DND-41 (cell line): ENCODE measurements around the gene TMEFF2.
"Not testable (repeated sequence)": the region's sequence is repeated elsewhere in the genome, so short reads cannot be mapped to it uniquely, and the experiment has no call there.

Source experiments
- ATAC-seq: fragments of 200-7000 bp; cut with Tn5 transposase; 3 replicates; pipeline ENCODE4 v1.9.1; 2021; ENCODE audit warnings: low read depth; ENCODE audit not compliant: insufficient read depth
- DNase-seq: peaks from one replicate; pipeline ENCODE4 v3.0.0-alpha.2; 2020
- H2AFZ ChIP-seq: 2 replicates; pipeline ENCODE4 v1.6.0; 2012; ENCODE audit warnings: low read depth, low read length
- H3K27ac ChIP-seq: 2 replicates; pipeline ENCODE4 v1.5.1; 2012; ENCODE audit warnings: low read length, inconsistent platforms
- H3K27me3 ChIP-seq: fragments of 200-600 bp; sonication (generic); 2 replicates; pipeline ENCODE4 v1.6.0; 2012; ENCODE audit warnings: low read length, mild to moderate bottlenecking, inconsistent platforms; ENCODE audit not compliant: insufficient read depth, poor library complexity
- H3K36me3 ChIP-seq: 2 replicates; pipeline ENCODE4 v1.5.1; 2012; ENCODE audit warnings: low read length, inconsistent platforms; ENCODE audit not compliant: insufficient read depth
- H3K4me1 ChIP-seq: 2 replicates; pipeline ENCODE4 v1.5.1; 2012; ENCODE audit warnings: mild to moderate bottlenecking, low read length; ENCODE audit not compliant: insufficient read depth
- H3K4me2 ChIP-seq: 2 replicates; pipeline ENCODE4 v1.6.0; 2012; ENCODE audit warnings: mild to moderate bottlenecking, moderate library complexity, low read length, inconsistent platforms; ENCODE audit not compliant: insufficient read depth
- H3K4me3 ChIP-seq, 2 experiments: fragments of 200-600 bp in 1 of 2; shearing (Covaris generic) in 1 of 2; 2 replicates each; pipeline ENCODE4 v1.5.1; 2012 to 2016; ENCODE audit warnings: inconsistent platforms in 2 of 2, low read length in 2 of 2, mild to moderate bottlenecking in 2 of 2, low read depth in 1 of 2, moderate library complexity in 1 of 2
- H3K79me2 ChIP-seq: 2 replicates; pipeline ENCODE4 v1.6.0; 2012; ENCODE audit warnings: low read length, inconsistent platforms; ENCODE audit not compliant: insufficient read depth
- H3K9ac ChIP-seq: 2 replicates; pipeline ENCODE4 v1.6.0; 2012; ENCODE audit warnings: low read depth, mild to moderate bottlenecking, inconsistent platforms, low read length, moderate library complexity
- H3K9me3 ChIP-seq: 2 replicates; pipeline ENCODE4 v1.5.1; 2012; ENCODE audit warnings: low read length, moderate library complexity, mild to moderate bottlenecking, inconsistent platforms; ENCODE audit not compliant: insufficient read depth, severe bottlenecking
- H4K20me1 ChIP-seq: 2 replicates; pipeline ENCODE4 v1.6.0; 2012; ENCODE audit warnings: low read length; ENCODE audit not compliant: insufficient read depth
- CTCF ChIP-seq: IDR thresholded peaks from 2 replicates; pipeline ENCODE4 v1.5.1; 2012; ENCODE audit warnings: borderline replicate concordance, low read length, moderate library complexity, mild to moderate bottlenecking; ENCODE audit not compliant: poor library complexity, severe bottlenecking; ENCODE audit errors: extremely low read depth
- EZH2 ChIP-seq: IDR thresholded peaks from 3 replicates; pipeline ENCODE4 v1.6.1; 2012; ENCODE audit warnings: borderline replicate concordance, low read depth, mild to moderate bottlenecking, moderate library complexity, low read length, inconsistent platforms; ENCODE audit not compliant: severe bottlenecking

TMEFF2 gene

GRCh38 chr2:192140236-192140839, 54.4 kb downstream of the TMEFF2 start:
- Histone ChIP-seq H3K79me2 (no peaks in the 10 kb centered on the region), H4K20me1 (no peaks in the 10 kb centered on the region), H3K4me3 (no peak overlapping the region), H3K4me1 (no peaks in the 10 kb centered on the region), H3K36me3 (no peaks in the 10 kb centered on the region), H3K9me3 (no peaks in the 10 kb centered on the region), H3K27ac (no peak overlapping the region), H3K9ac (no peak overlapping the region), H3K27me3 (peaks cover 5% of the 10 kb centered on the region), H3K4me2 (no peak overlapping the region), H2AFZ (no peak overlapping the region)
- ATAC-seq (no peak), DNase-seq (no peak)
- TF ChIP-seq CTCF (no peak), EZH2 (no peak)

- Histone ChIP-seq H2AFZ (no peak overlapping the region), H3K9ac (no peak overlapping the region), H3K36me3 (no peaks in the 10 kb centered on the region), H3K4me2 (no peak overlapping the region), H3K27me3 (peaks cover 5% of the 10 kb centered on the region), H3K79me2 (no peaks in the 10 kb centered on the region), H3K4me1 (no peaks in the 10 kb centered on the region), H3K4me3 (no peak overlapping the region), H3K9me3 (no peaks in the 10 kb centered on the region), H3K27ac (no peak overlapping the region), H4K20me1 (no peaks in the 10 kb centered on the region)
- ATAC-seq, result no peak
- no peak for DNase-seq
- TF ChIP-seq EZH2 (no peak), CTCF (no peak)
Observed at GRCh38 chr2:192139813-192140212, 54.9 kb downstream of the TMEFF2 start.

- H3K27ac ChIP-seq, result no peak overlapping the region
- no peaks in the 10 kb centered on the region for H3K36me3 ChIP-seq
- no peak overlapping the region for H2AFZ ChIP-seq
- TF ChIP-seq EZH2, result no peak
- TF ChIP-seq CTCF, result no peak
- no peak overlapping the region for H3K4me2 ChIP-seq
- no peaks in the 10 kb centered on the region for H4K20me1 ChIP-seq
- no peak for ATAC-seq
- no peak for DNase-seq
- no peaks in the 10 kb centered on the region for H3K4me1 ChIP-seq
- H3K9ac ChIP-seq, result no peak overlapping the region
- H3K4me3 ChIP-seq, result no peak overlapping the region
- H3K79me2 ChIP-seq, result no peaks in the 10 kb centered on the region
- no peaks in the 10 kb centered on the region for H3K9me3 ChIP-seq
- H3K27me3 ChIP-seq, result peaks cover 5% of the 10 kb centered on the region
Observed at GRCh38 chr2:192137451-192137850, 57.3 kb downstream of the TMEFF2 start.

- not testable (repeated sequence) for ATAC-seq, H3K9me3 ChIP-seq, DNase-seq, H3K79me2 ChIP-seq, H4K20me1 ChIP-seq, H3K9ac ChIP-seq, H3K4me1 ChIP-seq, H3K27ac ChIP-seq, H3K36me3 ChIP-seq, H3K27me3 ChIP-seq, H3K4me3 ChIP-seq, H2AFZ ChIP-seq, H3K4me2 ChIP-seq
Observed at GRCh38 chr2:192132604-192133003, 62.1 kb downstream of the TMEFF2 start.

- not testable (repeated sequence) for H3K79me2 ChIP-seq, H3K9ac ChIP-seq, H3K4me2 ChIP-seq, H3K36me3 ChIP-seq, H3K4me3 ChIP-seq, H3K9me3 ChIP-seq, H3K4me1 ChIP-seq, H4K20me1 ChIP-seq, H3K27me3 ChIP-seq, H2AFZ ChIP-seq, H3K27ac ChIP-seq, DNase-seq, ATAC-seq
Observed at GRCh38 chr2:192130312-192130711, 64.4 kb downstream of the TMEFF2 start.
